H1 (cell line): ENCODE data around the gene FAM193A. TPM values are rescaled to one million over a fixed set of nuclear protein-coding genes. Genes with fewer than 3 reads are reported as not detected.
"Not testable (repeated sequence)": the region's sequence is repeated elsewhere in the genome, so short reads cannot be mapped to it uniquely, and the experiment has no call there.

ENCODE experiments used
- CTCF ChIA-PET: fragments of 300-600 bp; sonication (Branson Sonifier 250); formaldehyde crosslinking; loops from one replicate; lab custom pipeline; 2021; ENCODE audit not compliant: partially characterized antibody; lab: Charles Lee
- POLR2A ChIA-PET: fragments of 300-600 bp; sonication (Branson Sonifier 250); formaldehyde crosslinking; loops from one replicate; lab custom pipeline; 2021; ENCODE audit warnings: inconsistent platforms; ENCODE audit not compliant: partially characterized antibody; lab: Charles Lee
- DNase-seq, 2 experiments: peaks; one replicate each; pipeline versions ENCODE4 v3.0.0 to v3.0.0-alpha.2; 2010 to 2022; ENCODE audit warnings: low spot score in 2 of 2, low read depth in 1 of 2, mixed read lengths in 1 of 2
- FAIRE-seq: peaks from 2 replicates; lab custom pipeline; 2011; peaks lifted over from hg19 to GRCh38; lab: Jason Lieb, UNC
- H2AFZ ChIP-seq: 2 replicates; pipeline ENCODE4 v1.8.1; 2012; ENCODE audit warnings: low read length, inconsistent platforms
- H2AK5ac ChIP-seq: 2 replicates; pipeline ENCODE4 v1.6.1; 2013; ENCODE audit warnings: low read depth, low read length
- H2BK120ac ChIP-seq: replicated peaks from 2 replicates; pipeline ENCODE3; 2013; ENCODE audit warnings: low read depth, low read length, inconsistent platforms
- H2BK12ac ChIP-seq: 2 replicates; pipeline ENCODE4 v1.6.1; 2013; ENCODE audit warnings: low read depth, low read length
- H2BK15ac ChIP-seq: 2 replicates; pipeline ENCODE4 v1.6.1; 2013; ENCODE audit warnings: low read length
- H2BK20ac ChIP-seq: 2 replicates; pipeline ENCODE4 v1.6.1; 2013; ENCODE audit warnings: low read length
- H2BK5ac ChIP-seq: 2 replicates; pipeline ENCODE4 v1.6.1; 2013; ENCODE audit warnings: low read depth, low read length
- H3K14ac ChIP-seq: 2 replicates; pipeline ENCODE4 v1.6.1; 2013; ENCODE audit warnings: inconsistent platforms; ENCODE audit not compliant: insufficient read length
- H3K18ac ChIP-seq: 2 replicates; pipeline ENCODE4 v1.6.1; 2013; ENCODE audit warnings: low read length; ENCODE audit errors: extremely low read depth
- H3K23ac ChIP-seq: 2 replicates; pipeline ENCODE4 v1.6.1; 2013; ENCODE audit warnings: inconsistent platforms; ENCODE audit not compliant: insufficient read length
- H3K23me2 ChIP-seq: 2 replicates; pipeline ENCODE4 v1.6.1; 2013; ENCODE audit warnings: low read depth, low read length
- H3K27ac ChIP-seq: 2 replicates; pipeline ENCODE4 v1.6.1; 2011; ENCODE audit warnings: low read depth, low read length, inconsistent platforms
- H3K27me3 ChIP-seq, 4 experiments: replicated peaks in 1 of 4; 1 replicate in 1 of 4; 2 replicates in 3 of 4; pipeline versions ENCODE4 v1.6.1 to v1.8.1; 2011 to 2013; ENCODE audit warnings: low read length in 3 of 4, mild to moderate bottlenecking in 3 of 4, inconsistent platforms in 2 of 4, mixed read lengths in 2 of 4, moderate library complexity in 1 of 4; ENCODE audit not compliant: control insufficient read depth in 3 of 4, insufficient read depth in 3 of 4; ENCODE audit errors: extremely low read depth in 1 of 4
- H3K36me3 ChIP-seq, 4 experiments: 2 replicates each; pipeline versions ENCODE4 v1.6.1 to v1.8.1; 2011 to 2013; ENCODE audit warnings: mild to moderate bottlenecking in 4 of 4, low read length in 3 of 4, moderate library complexity in 2 of 4, control low read depth in 1 of 4, inconsistent platforms in 1 of 4; ENCODE audit not compliant: insufficient read depth in 4 of 4, control insufficient read depth in 2 of 4
- H3K4ac ChIP-seq: replicated peaks from 2 replicates; pipeline ENCODE3; 2013; ENCODE audit warnings: low read length, low read depth, mixed read lengths, inconsistent platforms; ENCODE audit not compliant: insufficient read length
- H3K4me1 ChIP-seq, 4 experiments: replicated peaks in 1 of 4; 1 replicate in 1 of 4; 2 replicates in 3 of 4; pipeline versions ENCODE4 v1.6.1 to v1.8.1; 2011 to 2013; ENCODE audit warnings: low read length in 3 of 4, inconsistent platforms in 2 of 4, mixed read lengths in 1 of 4; ENCODE audit not compliant: insufficient read depth in 4 of 4, control insufficient read depth in 3 of 4
- H3K4me2 ChIP-seq, 2 experiments: 2 replicates each; pipeline versions ENCODE4 v1.6.1 to v1.8.1; 2011 to 2013; ENCODE audit warnings: low read depth in 2 of 2, low read length in 2 of 2, control low read depth in 1 of 2, inconsistent platforms in 1 of 2, mild to moderate bottlenecking in 1 of 2; ENCODE audit not compliant: insufficient read depth in 1 of 2
- H3K4me3 ChIP-seq, 4 experiments: fragments of 200-600, 300-600 bp in 1 of 4; sonication (generic), shearing (Covaris generic), sonication (Bioruptor Twin) in 1 of 4; 2 replicates each; pipeline versions ENCODE4 v1.5.1 to v1.8.1; 2011 to 2016; ENCODE audit warnings: low read length in 4 of 4, low read depth in 3 of 4, control low read depth in 2 of 4, inconsistent platforms in 2 of 4, mild to moderate bottlenecking in 2 of 4, mixed read lengths in 1 of 4, moderate library complexity in 1 of 4; ENCODE audit not compliant: insufficient read depth in 2 of 4; ENCODE audit errors: extremely low read depth in 1 of 4
- H3K56ac ChIP-seq: replicated peaks from 2 replicates; pipeline ENCODE3; 2013; ENCODE audit warnings: low read depth, mild to moderate bottlenecking, mixed read lengths, low read length, inconsistent platforms; ENCODE audit not compliant: insufficient read length
- H3K79me1 ChIP-seq: 2 replicates; pipeline ENCODE4 v1.6.1; 2013; ENCODE audit warnings: low read depth, low read length, control low read depth
- H3K79me2 ChIP-seq, 2 experiments: 2 replicates each; pipeline versions ENCODE4 v1.6.1 to v1.8.1; 2012 to 2013; ENCODE audit warnings: low read length in 2 of 2, mild to moderate bottlenecking in 2 of 2, inconsistent platforms in 1 of 2; ENCODE audit not compliant: insufficient read depth in 2 of 2, control insufficient read depth in 1 of 2
- H3K9ac ChIP-seq, 4 experiments: replicated peaks in 1 of 4; 1 replicate in 1 of 4; 2 replicates in 3 of 4; pipeline versions ENCODE4 v1.6.1 to v1.8.1; 2011 to 2013; ENCODE audit warnings: low read depth in 3 of 4, low read length in 3 of 4, control low read depth in 2 of 4, mild to moderate bottlenecking in 2 of 4, moderate library complexity in 2 of 4, inconsistent platforms in 1 of 4; ENCODE audit errors: extremely low read depth in 1 of 4
- H3K9me3 ChIP-seq, 2 experiments: 2 replicates each; pipeline versions ENCODE4 v1.6.1 to v1.8.1; 2012 to 2013; ENCODE audit warnings: mild to moderate bottlenecking in 2 of 2, moderate library complexity in 2 of 2, control low read depth in 1 of 2, inconsistent platforms in 1 of 2, low read depth in 1 of 2, low read length in 1 of 2, mixed read lengths in 1 of 2; ENCODE audit not compliant: insufficient read depth in 2 of 2
- H4K20me1 ChIP-seq, 2 experiments: replicated peaks in 1 of 2; 2 replicates each; pipeline versions ENCODE3 to v1.8.1; 2011 to 2013; ENCODE audit warnings: inconsistent platforms in 2 of 2, low read length in 2 of 2, mild to moderate bottlenecking in 1 of 2; ENCODE audit not compliant: insufficient read depth in 2 of 2, control insufficient read depth in 1 of 2
- H4K5ac ChIP-seq: 2 replicates; pipeline ENCODE4 v1.6.1; 2013; ENCODE audit warnings: low read length, low read depth, mixed read lengths, inconsistent platforms; ENCODE audit not compliant: insufficient read length
- H4K8ac ChIP-seq: 2 replicates; pipeline ENCODE4 v1.8.0; 2013; ENCODE audit warnings: mild to moderate bottlenecking, moderate library complexity, low read length, inconsistent platforms; ENCODE audit not compliant: insufficient read depth; ENCODE audit errors: extremely low read depth
- H4K91ac ChIP-seq: replicated peaks from 2 replicates; pipeline ENCODE3; 2013; ENCODE audit warnings: low read length, mixed read lengths, inconsistent platforms; ENCODE audit not compliant: insufficient read length
- WGBS, 2 experiments: shearing (Covaris generic) in 1 of 2; methylation state at CpG; one replicate each; pipeline versions ENCODE4 v1.1.6 to v1.1.7; 2013 to 2015; ENCODE audit warnings: low lambda C conversion rate in 2 of 2, mixed read lengths in 2 of 2, inconsistent platforms in 1 of 2, low coverage in 1 of 2, missing lambda C conversion rate in 1 of 2; ENCODE audit not compliant: insufficient replicate concordance in 2 of 2, insufficient coverage in 1 of 2, insufficient read length in 1 of 2; ENCODE audit errors: extremely low coverage in 1 of 2, missing lambda C conversion rate in 1 of 2; 5-methylcytosine and 5-hydroxymethylcytosine counted together
- polyA plus RNA-seq, 7 experiments: library from polyadenylated mRNA; depleted of rRNA in 3 of 7; stranded (reverse) in 5 of 7; unstranded in 2 of 7; fragments of >200 nt in 5 of 7; fragments of 200-250 nt in 2 of 7; gene quantifications; 1 replicate in 5 of 7; 2 replicates in 1 of 7; 4 replicates in 1 of 7; pipeline versions ENCODE4 v1.2.1 to v1.2.3, GENCODE V29; 2011 to 2013; ENCODE audit warnings: missing spikeins in 2 of 7, mixed read lengths in 2 of 7
- total RNA-seq: library from RNA; stranded (reverse); fragmentation: NEBNext Ultra II Directional; extraction: Animal tissue kit (Norgen Biotek cat#: 25700); gene quantifications from 2 replicates; pipeline ENCODE4 v1.2.1, GENCODE V29; 2021

Gene FAM193A
- total and polyA plus RNA-seq, 2 of the 8 experiments (the other 6 are each of a cell fraction or from before 2014, with no cell fraction given), result 8.7 to 26.2 TPM

GRCh38 chr4:2636994-2637393, 100.5 kb downstream of the FAM193A start:
- H2BK120ac ChIP-seq, H3K9me3 ChIP-seq, H2BK12ac ChIP-seq, H2AK5ac ChIP-seq, H2BK15ac ChIP-seq, H3K14ac ChIP-seq, H4K8ac ChIP-seq, H3K23ac ChIP-seq, H3K4me3 ChIP-seq, H3K79me1 ChIP-seq, H2BK5ac ChIP-seq, H3K4me2 ChIP-seq, H2BK20ac ChIP-seq, H3K56ac ChIP-seq, H3K27ac ChIP-seq, FAIRE-seq, H4K91ac ChIP-seq, H3K27me3 ChIP-seq, H2AFZ ChIP-seq, CTCF ChIA-PET, H3K18ac ChIP-seq, H3K79me2 ChIP-seq, H4K5ac ChIP-seq, POLR2A ChIA-PET, H3K9ac ChIP-seq, H3K4me1 ChIP-seq, H3K23me2 ChIP-seq, DNase-seq, H4K20me1 ChIP-seq, H3K4ac ChIP-seq: not testable (repeated sequence)
- peaks cover 6 to 33% (median 20%) of the 10 kb centered on the region in 4 experiments; a peak in 7 of 8 replicates for H3K36me3 ChIP-seq
- 97% methylated on average over 5 of the region's 5 CpGs; no CpG with 5 or more reads in 1 of the 2 experiments for WGBS, 2 experiments
